Gastrocnemius medialis (tissue), 4 donors: ENCODE data around the gene CPSF2.

Experiments
- POLR2A ChIP-seq, 2 donors: fragments of 450-650 bp; IDR thresholded peaks; one replicate each; pipeline ENCODE4 v1.6.1; 2017; ENCODE audit warnings: antibody characterized with exemption in 2 of 2, mild to moderate bottlenecking in 2 of 2, moderate library complexity in 2 of 2
- TF ChIP-seq, protein P1 (sequence below), 5 experiments: fragments of 450-650 bp in 3 of 5; fragments of 200-600 bp in 2 of 5; sonication (generic) in 2 of 5; IDR thresholded peaks in 4 of 5; conservative IDR thresholded peaks in 1 of 5; 1 replicate in 4 of 5; 2 replicates in 1 of 5; pipeline ENCODE4 v1.5.1; 2016 to 2019; ENCODE audit warnings: antibody characterized with exemption in 5 of 5, mild to moderate bottlenecking in 3 of 5, moderate library complexity in 3 of 5

DNA sequence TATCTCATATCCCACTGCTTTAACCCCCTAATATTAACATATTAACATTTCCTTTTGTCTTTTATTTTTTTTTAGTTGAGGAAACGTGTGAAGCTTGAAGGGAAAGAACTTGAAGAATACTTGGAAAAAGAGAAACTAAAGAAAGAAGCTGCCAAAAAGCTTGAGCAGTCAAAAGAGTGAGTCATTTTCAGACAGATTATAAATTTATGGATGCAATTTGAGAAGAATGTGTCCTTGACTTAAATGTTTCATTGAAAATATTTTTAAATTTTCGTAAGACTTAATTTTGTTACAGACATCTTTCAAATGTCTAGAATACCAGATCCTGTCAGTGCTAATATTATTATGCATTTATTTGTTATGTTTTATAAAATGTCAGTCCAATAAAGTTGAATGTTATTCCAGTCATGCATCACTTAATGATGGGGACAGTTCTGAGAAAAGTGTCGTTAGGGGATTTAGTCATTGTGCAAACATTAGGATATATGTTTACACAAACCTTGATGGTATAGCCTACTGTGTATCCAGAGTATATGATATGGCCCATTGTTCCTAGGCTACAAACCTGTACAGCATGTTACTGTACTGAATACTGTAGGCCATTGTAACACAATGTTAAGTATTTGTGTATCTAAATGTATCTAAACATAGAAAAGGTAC is 32.6 kb downstream of the CPSF2 start:
- TF ChIP-seq, protein P1, sequence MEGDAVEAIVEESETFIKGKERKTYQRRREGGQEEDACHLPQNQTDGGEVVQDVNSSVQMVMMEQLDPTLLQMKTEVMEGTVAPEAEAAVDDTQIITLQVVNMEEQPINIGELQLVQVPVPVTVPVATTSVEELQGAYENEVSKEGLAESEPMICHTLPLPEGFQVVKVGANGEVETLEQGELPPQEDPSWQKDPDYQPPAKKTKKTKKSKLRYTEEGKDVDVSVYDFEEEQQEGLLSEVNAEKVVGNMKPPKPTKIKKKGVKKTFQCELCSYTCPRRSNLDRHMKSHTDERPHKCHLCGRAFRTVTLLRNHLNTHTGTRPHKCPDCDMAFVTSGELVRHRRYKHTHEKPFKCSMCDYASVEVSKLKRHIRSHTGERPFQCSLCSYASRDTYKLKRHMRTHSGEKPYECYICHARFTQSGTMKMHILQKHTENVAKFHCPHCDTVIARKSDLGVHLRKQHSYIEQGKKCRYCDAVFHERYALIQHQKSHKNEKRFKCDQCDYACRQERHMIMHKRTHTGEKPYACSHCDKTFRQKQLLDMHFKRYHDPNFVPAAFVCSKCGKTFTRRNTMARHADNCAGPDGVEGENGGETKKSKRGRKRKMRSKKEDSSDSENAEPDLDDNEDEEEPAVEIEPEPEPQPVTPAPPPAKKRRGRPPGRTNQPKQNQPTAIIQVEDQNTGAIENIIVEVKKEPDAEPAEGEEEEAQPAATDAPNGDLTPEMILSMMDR (IDR thresholded peaks at IDR 0.05 in 4 of 5, conservative IDR thresholded peaks at IDR 0.05 in 1 of 5): no peak
- TF ChIP-seq POLR2A (IDR thresholded peaks at IDR 0.05): no peak
